Astrocyte (in vitro differentiated cells and primary cell): Measurements from ENCODE around the gene PTPRE. TPM values are rescaled to one million over a fixed set of nuclear protein-coding genes. Genes with fewer than 3 reads are reported as not detected.

Experiments
- DNase-seq: peaks from one replicate; pipeline ENCODE4 v3.0.0-alpha.2; 2010; ENCODE audit warnings: low read depth
- FAIRE-seq: peaks from 2 replicates; lab custom pipeline; 2011; peaks lifted over from hg19 to GRCh38; lab: Jason Lieb, UNC
- H2AFZ ChIP-seq: 2 replicates; pipeline ENCODE4 v1.6.0; 2012; ENCODE audit warnings: low read depth, low read length, inconsistent platforms
- H3K27ac ChIP-seq: 2 replicates; pipeline ENCODE4 v1.5.1; 2011; ENCODE audit warnings: low read depth, low read length, inconsistent platforms
- H3K27me3 ChIP-seq: 2 replicates; pipeline ENCODE4 v1.6.0; 2011; ENCODE audit warnings: low read length, inconsistent platforms; ENCODE audit not compliant: insufficient read depth
- H3K36me3 ChIP-seq: 2 replicates; pipeline ENCODE4 v1.5.1; 2011; ENCODE audit warnings: low read length, inconsistent platforms; ENCODE audit not compliant: insufficient read depth
- H3K4me1 ChIP-seq: 2 replicates; pipeline ENCODE4 v1.5.1; 2011; ENCODE audit warnings: low read length, inconsistent platforms; ENCODE audit not compliant: insufficient read depth
- H3K4me2 ChIP-seq: 2 replicates; pipeline ENCODE4 v1.6.0; 2012; ENCODE audit warnings: low read length, inconsistent platforms
- H3K4me3 ChIP-seq: 2 replicates; pipeline ENCODE4 v1.5.1; 2011; ENCODE audit warnings: low read depth, mild to moderate bottlenecking, low read length, inconsistent platforms; ENCODE audit not compliant: insufficient read depth
- H3K79me2 ChIP-seq: 2 replicates; pipeline ENCODE4 v1.6.0; 2012; ENCODE audit warnings: mild to moderate bottlenecking, low read length, inconsistent platforms; ENCODE audit not compliant: insufficient read depth
- H3K9ac ChIP-seq: 2 replicates; pipeline ENCODE4 v1.6.0; 2012; ENCODE audit warnings: mild to moderate bottlenecking, low read length, inconsistent platforms
- H3K9me3 ChIP-seq: 2 replicates; pipeline ENCODE4 v1.5.1; 2012; ENCODE audit warnings: low read depth, mild to moderate bottlenecking, low read length, inconsistent platforms; ENCODE audit not compliant: insufficient read depth
- H4K20me1 ChIP-seq: 2 replicates; pipeline ENCODE4 v1.6.0; 2012; ENCODE audit warnings: low read length, inconsistent platforms; ENCODE audit not compliant: insufficient read depth
- H3K27ac Mint-ChIP-seq: one replicate; pipeline ENCODE4 v1.8.0; 2021; ENCODE audit warnings: mild to moderate bottlenecking, mixed read lengths; ENCODE audit not compliant: unreplicated experiment
- H3K27me3 Mint-ChIP-seq: one replicate; pipeline ENCODE4 v1.8.0; 2021; ENCODE audit warnings: low read depth, mixed read lengths; ENCODE audit not compliant: unreplicated experiment
- H3K36me3 Mint-ChIP-seq: one replicate; pipeline ENCODE4 v1.8.0; 2021; ENCODE audit warnings: low read depth, mixed read lengths; ENCODE audit not compliant: unreplicated experiment
- H3K4me1 Mint-ChIP-seq: one replicate; pipeline ENCODE4 v1.8.0; 2021; ENCODE audit warnings: low read depth, mixed read lengths; ENCODE audit not compliant: unreplicated experiment
- H3K4me3 Mint-ChIP-seq: one replicate; pipeline ENCODE4 v1.8.0; 2021; ENCODE audit warnings: mild to moderate bottlenecking, moderate library complexity, mixed read lengths; ENCODE audit not compliant: unreplicated experiment
- H3K9me3 Mint-ChIP-seq: one replicate; pipeline ENCODE4 v1.8.0; 2021; ENCODE audit warnings: mild to moderate bottlenecking, mixed read lengths; ENCODE audit not compliant: unreplicated experiment
- EZH2 ChIP-seq: IDR thresholded peaks from 2 replicates; pipeline ENCODE4 v1.6.1; 2012; ENCODE audit warnings: mild to moderate bottlenecking, low read length, inconsistent platforms; ENCODE audit not compliant: insufficient read depth
- total RNA-seq: library from RNA; stranded (reverse); gene quantifications from 2 replicates; pipeline ENCODE4 v1.2.1, GENCODE V29; 2021
- TF ChIP-seq, protein P1 (sequence below): IDR thresholded peaks from 2 replicates; pipeline ENCODE4 v1.5.1; 2011; ENCODE audit warnings: low read depth, mild to moderate bottlenecking, inconsistent platforms, low read length, moderate library complexity; ENCODE audit not compliant: insufficient read depth

PTPRE gene
- total RNA-seq, 1 donor from 2014 or later = 14.1 TPM

DNA sequence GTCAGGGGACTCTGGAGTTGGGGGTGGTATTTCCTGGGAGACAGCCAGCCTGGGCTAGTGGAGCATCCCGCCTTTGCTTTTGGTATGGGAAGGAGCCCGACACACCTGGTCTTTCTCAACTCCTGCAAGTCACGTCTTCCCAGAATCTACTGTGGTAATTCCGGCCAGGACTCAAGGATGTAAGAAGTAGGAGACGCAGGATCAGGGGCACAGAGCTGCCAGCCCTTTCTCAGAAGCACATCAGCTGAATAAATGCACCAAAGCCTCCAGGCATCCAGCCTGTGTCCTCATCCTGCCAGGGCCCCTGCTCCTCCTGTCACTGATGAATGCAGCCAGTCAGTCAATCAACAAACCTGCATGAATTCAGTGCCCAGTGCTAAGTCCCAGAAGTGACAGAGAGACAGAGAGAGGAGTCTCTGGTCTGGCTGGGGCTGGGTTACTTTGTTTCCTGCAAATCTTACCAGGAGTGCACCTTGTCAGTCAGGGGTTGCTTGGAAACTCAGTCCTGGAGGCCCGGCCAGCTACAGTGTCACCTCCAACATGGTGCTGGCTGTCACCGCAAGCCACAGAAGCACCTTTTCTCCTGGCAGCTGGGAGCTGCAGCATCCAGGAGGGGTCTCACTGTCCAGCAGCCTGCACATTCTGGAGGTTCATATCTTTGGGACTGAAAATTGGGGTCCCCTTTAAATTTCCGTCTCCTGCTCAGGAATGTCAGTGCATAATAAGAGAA lies 101.8 kb downstream of the PTPRE start:
- H3K4me2 ChIP-seq = no peak overlapping the region
- FAIRE-seq = no peak
- no peaks in the 10 kb centered on the region for H3K27me3 Mint-ChIP-seq

DNA sequence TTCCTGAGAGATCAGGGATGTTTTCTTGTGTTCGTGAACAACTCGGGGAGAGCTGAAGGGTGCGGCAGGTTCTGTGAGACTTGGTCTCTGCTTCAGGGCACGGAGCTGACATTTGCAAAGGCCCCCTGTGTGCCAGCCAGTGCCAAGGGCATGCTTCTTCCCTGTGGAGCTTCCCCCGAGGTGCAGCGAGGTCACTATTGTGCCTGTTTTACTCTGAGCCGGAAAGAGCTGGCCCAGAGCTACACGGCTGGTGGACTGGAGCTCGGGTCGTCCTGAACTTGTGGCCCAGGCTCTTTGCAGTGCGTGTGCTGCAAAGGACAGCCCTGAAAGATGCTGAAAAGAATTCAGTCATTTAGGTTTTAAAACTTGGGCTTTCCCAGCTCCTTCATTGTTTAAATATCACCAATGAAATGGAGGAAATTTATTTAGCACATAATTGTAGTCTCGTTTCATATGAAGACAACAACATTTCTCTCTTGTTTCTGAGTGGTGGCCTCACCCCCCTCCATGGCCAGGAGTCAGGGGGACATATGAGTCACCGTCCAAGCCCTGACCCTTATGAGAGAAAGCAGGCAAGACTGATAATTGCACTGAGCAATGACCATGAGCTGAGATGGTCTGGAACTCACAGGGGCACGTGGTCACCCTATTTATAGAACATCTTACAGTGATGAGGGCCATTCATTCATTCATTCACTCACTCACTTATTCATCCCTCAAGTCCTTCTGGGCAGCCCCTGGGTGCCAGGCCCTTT lies 102.6 kb downstream of the PTPRE start:
- no peak overlapping the region for H3K4me3 ChIP-seq
- no peaks in the 10 kb centered on the region for H3K36me3 ChIP-seq
- TF ChIP-seq, protein P1, sequence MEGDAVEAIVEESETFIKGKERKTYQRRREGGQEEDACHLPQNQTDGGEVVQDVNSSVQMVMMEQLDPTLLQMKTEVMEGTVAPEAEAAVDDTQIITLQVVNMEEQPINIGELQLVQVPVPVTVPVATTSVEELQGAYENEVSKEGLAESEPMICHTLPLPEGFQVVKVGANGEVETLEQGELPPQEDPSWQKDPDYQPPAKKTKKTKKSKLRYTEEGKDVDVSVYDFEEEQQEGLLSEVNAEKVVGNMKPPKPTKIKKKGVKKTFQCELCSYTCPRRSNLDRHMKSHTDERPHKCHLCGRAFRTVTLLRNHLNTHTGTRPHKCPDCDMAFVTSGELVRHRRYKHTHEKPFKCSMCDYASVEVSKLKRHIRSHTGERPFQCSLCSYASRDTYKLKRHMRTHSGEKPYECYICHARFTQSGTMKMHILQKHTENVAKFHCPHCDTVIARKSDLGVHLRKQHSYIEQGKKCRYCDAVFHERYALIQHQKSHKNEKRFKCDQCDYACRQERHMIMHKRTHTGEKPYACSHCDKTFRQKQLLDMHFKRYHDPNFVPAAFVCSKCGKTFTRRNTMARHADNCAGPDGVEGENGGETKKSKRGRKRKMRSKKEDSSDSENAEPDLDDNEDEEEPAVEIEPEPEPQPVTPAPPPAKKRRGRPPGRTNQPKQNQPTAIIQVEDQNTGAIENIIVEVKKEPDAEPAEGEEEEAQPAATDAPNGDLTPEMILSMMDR = no peak
- TF ChIP-seq EZH2 = no peak
- H3K9ac ChIP-seq = no peak overlapping the region
- H3K9me3 ChIP-seq = no peaks in the 10 kb centered on the region
- H3K27ac ChIP-seq = no peak overlapping the region
- peaks cover 1% of the 10 kb centered on the region for H3K36me3 Mint-ChIP-seq
- H3K4me1 ChIP-seq = peaks cover 13% of the 10 kb centered on the region
- no peaks in the 10 kb centered on the region for H3K27me3 ChIP-seq
- H3K9me3 Mint-ChIP-seq = peaks cover under 1% of the 10 kb centered on the region
- peak overlapping the region; percentile 13 for H3K4me2 ChIP-seq
- FAIRE-seq (no peak), DNase-seq (peak; percentile 63)
- H3K27me3 Mint-ChIP-seq = no peaks in the 10 kb centered on the region
- peaks cover 7% of the 10 kb centered on the region for H3K79me2 ChIP-seq
- H3K4me1 Mint-ChIP-seq = peaks cover 18% of the 10 kb centered on the region
- peak overlapping the region; percentile 25 for H3K4me3 Mint-ChIP-seq
- no peak overlapping the region for H2AFZ ChIP-seq
- peak overlapping the region; percentile 34 for H3K27ac Mint-ChIP-seq
- peaks cover 8% of the 10 kb centered on the region for H4K20me1 ChIP-seq

More for the DNA sequence above, 101.8 kb downstream of the PTPRE start:
- Mint-ChIP-seq H3K4me3 (no peak overlapping the region), H3K4me1 (peaks cover 18% of the 10 kb centered on the region), H3K36me3 (peaks cover 2% of the 10 kb centered on the region), H3K27ac (no peak overlapping the region), H3K9me3 (peaks cover 2% of the 10 kb centered on the region)
- H2AFZ ChIP-seq = no peak overlapping the region
- H3K27ac ChIP-seq = no peak overlapping the region
- no peaks in the 10 kb centered on the region for H3K36me3 ChIP-seq
- H4K20me1 ChIP-seq = peaks cover 8% of the 10 kb centered on the region
- TF ChIP-seq, protein P1 = no peak
- no peak for TF ChIP-seq EZH2
- no peaks in the 10 kb centered on the region for H3K27me3 ChIP-seq
- peaks cover 7% of the 10 kb centered on the region for H3K79me2 ChIP-seq
- H3K4me3 ChIP-seq = no peak overlapping the region
- DNase-seq = no peak
- no peak overlapping the region for H3K9ac ChIP-seq
- H3K9me3 ChIP-seq = no peaks in the 10 kb centered on the region
- peaks cover 13% of the 10 kb centered on the region for H3K4me1 ChIP-seq
